ENCODE data around the gene RUNX3. TPM values are rescaled to one million over a fixed set of nuclear protein-coding genes. Genes with fewer than 3 reads are reported as not detected.

Gene RUNX3
- polyA plus RNA-seq, 1 donor (not counting 4 experiments of a cell fraction or from before 2014, with no cell fraction given) = not detected

GRCh38 chr1:24928689-24929397 lies 1.2 kb downstream of the RUNX3 start:
- dilution Hi-C loops (cut with MboI; ENCODE audit: extremely low pct_ligation_motif_present, low sequenced_read_pairs) = loop anchor here (10.0 to 25.0 kb wide), 2 partner anchors 56 to 283 kb away; no protein-coding TSS in a partner anchor
- Histone ChIP-seq H3K4me3 (ENCODE audit: control insufficient read depth in 2 of 3, extremely low read depth in 1 of 3, insufficient read depth in 2 of 3, low read depth in 1 of 3, low read length in 3 of 3) (peak overlapping the region in 1 of 3 experiments; percentile 34), H3K9me1 (ENCODE audit: control insufficient read depth, extremely low read depth, insufficient read depth, low read length) (no peaks in the 10 kb centered on the region), H4K20me1 (ENCODE audit: control insufficient read depth, extremely low read depth, insufficient read depth, low read length) (no peaks in the 10 kb centered on the region), H3K36me3 (ENCODE audit: control insufficient read depth in 2 of 2, extremely low read depth in 1 of 2, insufficient read depth in 2 of 2, low read length in 2 of 2) (no peaks in the 10 kb centered on the region), H3K9me3 (ENCODE audit: control insufficient read depth, low read depth, low read length) (no peaks in the 10 kb centered on the region), H2AFZ (ENCODE audit: control insufficient read depth, low read length) (no peak overlapping the region), H3K27me3 (ENCODE audit: control insufficient read depth, extremely low read depth, insufficient read depth, low read length) (peaks cover 91% of the 10 kb centered on the region), H3K27ac (ENCODE audit: control insufficient read depth, insufficient read depth, low read length) (no peak overlapping the region), H3K4me1 (ENCODE audit: control insufficient read depth, extremely low read depth, insufficient read depth, low read length) (peaks cover 6% of the 10 kb centered on the region), H3K4me2 (ENCODE audit: control insufficient read depth, extremely low read depth, insufficient read depth, low read depth, low read length) (peak overlapping the region; percentile 54), H3K79me2 (ENCODE audit: control insufficient read depth, insufficient read depth, low read length) (no peaks in the 10 kb centered on the region), H3K9ac (ENCODE audit: control insufficient read depth, extremely low read depth, insufficient read depth, low read length) (no peak overlapping the region)
- DNase-seq (ENCODE audit: low read depth, low spot score) = no peak
- no peak for FAIRE-seq
- TF ChIP-seq CTCF (optimal IDR thresholded peaks at IDR 0.05 in 1 of 3, IDR thresholded peaks at IDR 0.05 in 1 of 3, conservative IDR thresholded peaks at IDR 0.05 in 1 of 3; ENCODE audit: extremely low read depth in 1 of 3, insufficient read depth in 2 of 3, low read length in 3 of 3) = no peak
- TF ChIP-seq EZH2 (IDR thresholded peaks at IDR 0.05; ENCODE audit: low read length) = peak; percentile 96

GRCh38 chr1:24927988-24928688 lies 1.9 kb downstream of the RUNX3 start:
- Histone ChIP-seq H3K9me1 (ENCODE audit: control insufficient read depth, extremely low read depth, insufficient read depth, low read length) (no peaks in the 10 kb centered on the region), H3K4me2 (ENCODE audit: control insufficient read depth, extremely low read depth, insufficient read depth, low read depth, low read length) (peak overlapping the region; percentile 54), H3K9ac (ENCODE audit: control insufficient read depth, extremely low read depth, insufficient read depth, low read length) (no peak overlapping the region), H3K9me3 (ENCODE audit: control insufficient read depth, low read depth, low read length) (no peaks in the 10 kb centered on the region), H3K27ac (ENCODE audit: control insufficient read depth, insufficient read depth, low read length) (no peak overlapping the region), H3K27me3 (ENCODE audit: control insufficient read depth, extremely low read depth, insufficient read depth, low read length) (peaks cover 90% of the 10 kb centered on the region), H3K36me3 (ENCODE audit: control insufficient read depth in 2 of 2, extremely low read depth in 1 of 2, insufficient read depth in 2 of 2, low read length in 2 of 2) (no peaks in the 10 kb centered on the region), H3K4me1 (ENCODE audit: control insufficient read depth, extremely low read depth, insufficient read depth, low read length) (peaks cover 6% of the 10 kb centered on the region), H2AFZ (ENCODE audit: control insufficient read depth, low read length) (no peak overlapping the region), H3K79me2 (ENCODE audit: control insufficient read depth, insufficient read depth, low read length) (no peaks in the 10 kb centered on the region), H4K20me1 (ENCODE audit: control insufficient read depth, extremely low read depth, insufficient read depth, low read length) (no peaks in the 10 kb centered on the region), H3K4me3 (ENCODE audit: control insufficient read depth in 2 of 3, extremely low read depth in 1 of 3, insufficient read depth in 2 of 3, low read depth in 1 of 3, low read length in 3 of 3) (no peak overlapping the region)
- dilution Hi-C loops (cut with MboI; ENCODE audit: extremely low pct_ligation_motif_present, low sequenced_read_pairs) = loop anchor here (10.0 to 25.0 kb wide), 2 partner anchors 57 to 284 kb away; no protein-coding TSS in a partner anchor
- no peak for FAIRE-seq
- DNase-seq (ENCODE audit: low read depth, low spot score) = no peak
- TF ChIP-seq CTCF (optimal IDR thresholded peaks at IDR 0.05 in 1 of 3, IDR thresholded peaks at IDR 0.05 in 1 of 3, conservative IDR thresholded peaks at IDR 0.05 in 1 of 3; ENCODE audit: extremely low read depth in 1 of 3, insufficient read depth in 2 of 3, low read length in 3 of 3) = no peak

Data from keratinocyte (primary cell).